Endothelial cell (in vitro differentiated cells): ENCODE results near the gene PDE6B. TPM values are rescaled to one million over a fixed set of nuclear protein-coding genes. Genes with fewer than 3 reads are reported as not detected.
"Not testable (repeated sequence)": the region's sequence is repeated elsewhere in the genome, so short reads cannot be mapped to it uniquely, and the experiment has no call there.

Experiments used
- DNase-seq: peaks from one replicate; pipeline ENCODE4 v3.0.0; 2021; ENCODE audit warnings: low spot score
- H3K27ac Mint-ChIP-seq: one replicate; pipeline ENCODE4 v1.8.0; 2021; ENCODE audit warnings: mixed read lengths, inconsistent platforms; ENCODE audit not compliant: unreplicated experiment
- H3K27me3 Mint-ChIP-seq: one replicate; pipeline ENCODE4 v1.8.0; 2021; ENCODE audit warnings: mild to moderate bottlenecking, moderate library complexity, mixed read lengths, inconsistent platforms; ENCODE audit not compliant: unreplicated experiment
- H3K36me3 Mint-ChIP-seq: one replicate; pipeline ENCODE4 v1.8.0; 2021; ENCODE audit warnings: mild to moderate bottlenecking, low read depth, mixed read lengths, inconsistent platforms; ENCODE audit not compliant: unreplicated experiment
- H3K4me1 Mint-ChIP-seq: one replicate; pipeline ENCODE4 v1.8.0; 2021; ENCODE audit warnings: mild to moderate bottlenecking, mixed read lengths, inconsistent platforms; ENCODE audit not compliant: unreplicated experiment
- H3K4me3 Mint-ChIP-seq: one replicate; pipeline ENCODE4 v1.8.0; 2021; ENCODE audit warnings: mild to moderate bottlenecking, mixed read lengths, inconsistent platforms; ENCODE audit not compliant: unreplicated experiment
- H3K9me3 Mint-ChIP-seq: one replicate; pipeline ENCODE4 v1.8.0; 2021; ENCODE audit warnings: mixed read lengths, inconsistent platforms; ENCODE audit not compliant: unreplicated experiment
- CTCF ChIP-seq: fragments of 200-600 bp; sonication (generic); IDR thresholded peaks from one replicate; pipeline ENCODE4 v1.5.0; 2021; ENCODE audit warnings: antibody characterized with exemption; ENCODE audit not compliant: unreplicated experiment
- total RNA-seq: library from RNA; stranded (reverse); fragmentation: NEBNext Ultra II Directional; extraction: Animal tissue kit (Norgen Biotek cat#: 25700); gene quantifications from one replicate; pipeline ENCODE4 v1.2.1, GENCODE V29; 2021; ENCODE audit not compliant: unreplicated experiment

Gene PDE6B
- total RNA-seq, 1 donor from 2014 or later: 5.1 TPM

GRCh38 chr4:637536-638280 is 12.3 kb downstream of the PDE6B start:
- Mint-ChIP-seq H3K9me3 (peaks cover 2% of the 10 kb centered on the region), H3K4me1 (no peaks in the 10 kb centered on the region), H3K4me3 (no peak overlapping the region), H3K36me3 (peaks cover 2% of the 10 kb centered on the region), H3K27me3 (peaks cover 10% of the 10 kb centered on the region), H3K27ac (no peak overlapping the region)
- DNase-seq: no peak
- no peak for TF ChIP-seq CTCF

- H3K9me3 Mint-ChIP-seq, H3K36me3 Mint-ChIP-seq, H3K27me3 Mint-ChIP-seq, DNase-seq, H3K27ac Mint-ChIP-seq, H3K4me3 Mint-ChIP-seq: not testable (repeated sequence)
- H3K4me1 Mint-ChIP-seq: peaks cover 12% of the 10 kb centered on the region
Observed at GRCh38 chr4:642366-642765, 17.0 kb downstream of the PDE6B start.

- Mint-ChIP-seq H3K9me3 (no peaks in the 10 kb centered on the region), H3K4me3 (no peak overlapping the region), H3K27me3 (no peaks in the 10 kb centered on the region), H3K36me3 (no peaks in the 10 kb centered on the region), H3K4me1 (peaks cover 12% of the 10 kb centered on the region), H3K27ac (no peak overlapping the region)
- no peak for TF ChIP-seq CTCF
- no peak for DNase-seq
Observed at GRCh38 chr4:646460-646859, 21.1 kb downstream of the PDE6B start.

- DNase-seq: no peak
- Mint-ChIP-seq H3K27ac (no peak overlapping the region), H3K9me3 (no peaks in the 10 kb centered on the region), H3K36me3 (no peaks in the 10 kb centered on the region), H3K4me1 (peaks cover 12% of the 10 kb centered on the region), H3K4me3 (no peak overlapping the region), H3K27me3 (no peaks in the 10 kb centered on the region)
- TF ChIP-seq CTCF: no peak
Observed at GRCh38 chr4:647481-647880, 22.1 kb downstream of the PDE6B start.

GRCh38 chr4:648579-649292 is 23.4 kb downstream of the PDE6B start:
- TF ChIP-seq CTCF: no peak
- Mint-ChIP-seq H3K27ac (no peak overlapping the region), H3K4me3 (no peak overlapping the region), H3K27me3 (peaks cover 5% of the 10 kb centered on the region), H3K9me3 (no peaks in the 10 kb centered on the region), H3K36me3 (no peaks in the 10 kb centered on the region), H3K4me1 (peaks cover 12% of the 10 kb centered on the region)
- no peak for DNase-seq
